GM18519 (cell line): ENCODE measurements around the gene CDX2.
"Not testable (repeated sequence)": the region's sequence is repeated elsewhere in the genome, so short reads cannot be mapped to it uniquely, and the experiment has no call there.

Experiments used
- ATAC-seq: cut with Tn5 transposase; IDR thresholded peaks from one replicate; pipeline ENCODE4 v1.9.1; 2021; ENCODE audit warnings: mild to moderate bottlenecking, moderate library complexity; ENCODE audit not compliant: unreplicated experiment, low FRiP score

Gene CDX2, protein sequence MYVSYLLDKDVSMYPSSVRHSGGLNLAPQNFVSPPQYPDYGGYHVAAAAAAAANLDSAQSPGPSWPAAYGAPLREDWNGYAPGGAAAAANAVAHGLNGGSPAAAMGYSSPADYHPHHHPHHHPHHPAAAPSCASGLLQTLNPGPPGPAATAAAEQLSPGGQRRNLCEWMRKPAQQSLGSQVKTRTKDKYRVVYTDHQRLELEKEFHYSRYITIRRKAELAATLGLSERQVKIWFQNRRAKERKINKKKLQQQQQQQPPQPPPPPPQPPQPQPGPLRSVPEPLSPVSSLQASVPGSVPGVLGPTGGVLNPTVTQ

DNA sequence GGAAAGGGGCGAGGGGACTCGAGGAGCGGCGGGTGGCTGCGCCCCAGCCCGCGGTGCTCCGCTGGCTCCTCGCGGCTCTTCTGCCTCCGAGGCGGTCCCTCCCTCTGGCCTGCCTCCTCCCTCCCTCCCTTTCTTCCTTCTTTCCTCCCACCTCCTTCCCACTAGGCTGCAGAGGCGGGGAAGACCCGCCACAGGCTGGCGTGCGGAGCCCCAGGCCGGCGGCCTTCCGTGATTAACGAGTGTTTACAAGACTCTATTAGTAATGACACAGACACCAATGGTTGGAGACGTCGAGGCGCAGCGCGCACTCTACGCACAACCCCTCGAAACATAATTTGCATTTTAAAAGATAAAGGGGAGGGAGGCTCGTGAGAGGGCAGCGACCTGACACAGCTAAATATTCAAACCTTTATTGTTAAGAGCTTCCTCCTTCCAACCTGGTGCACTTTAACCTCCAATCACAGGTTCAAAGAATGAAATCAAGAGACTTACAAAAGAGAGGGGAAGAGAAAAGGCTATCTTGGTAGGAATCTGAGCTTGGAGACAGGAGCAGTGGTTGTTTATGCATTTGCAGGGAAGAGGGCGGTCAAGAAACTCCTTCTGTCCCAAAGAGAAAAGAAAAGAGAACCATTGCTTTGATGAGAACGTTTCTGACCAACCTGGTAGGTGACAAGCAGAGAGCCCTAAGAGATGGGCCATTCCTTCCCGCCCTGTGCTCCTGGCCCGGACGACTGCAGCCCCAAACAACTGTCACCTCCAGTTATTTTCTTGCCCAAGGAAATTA lies at the start of gene CDX2:
Gene CDX2, minus strand, starts transcription at position 234 of the 784 bp plus-strand sequence. CDS start 309 bp downstream, outside the sequence.
- ATAC-seq, result no peak

DNA sequence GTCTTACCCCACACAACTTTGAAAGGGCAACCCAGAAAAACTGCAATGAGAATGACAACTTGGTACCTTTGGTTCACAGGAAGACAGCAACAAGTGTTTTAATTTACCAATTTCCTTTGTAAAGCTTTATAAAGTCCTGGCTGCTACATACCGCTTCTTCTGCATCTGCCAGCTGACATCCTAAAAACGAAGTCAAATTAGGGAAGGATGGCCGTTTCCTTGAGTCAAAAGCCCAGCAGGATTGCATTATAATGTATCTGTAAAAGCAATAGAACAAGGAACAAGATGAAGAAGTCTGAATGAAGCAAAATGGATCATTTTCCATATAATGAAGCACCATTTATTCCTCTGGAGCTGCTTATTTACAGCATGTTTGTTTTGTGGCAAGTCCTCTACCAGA lies 45.2 kb upstream of the CDX2 start:
- ATAC-seq, result no peak

DNA sequence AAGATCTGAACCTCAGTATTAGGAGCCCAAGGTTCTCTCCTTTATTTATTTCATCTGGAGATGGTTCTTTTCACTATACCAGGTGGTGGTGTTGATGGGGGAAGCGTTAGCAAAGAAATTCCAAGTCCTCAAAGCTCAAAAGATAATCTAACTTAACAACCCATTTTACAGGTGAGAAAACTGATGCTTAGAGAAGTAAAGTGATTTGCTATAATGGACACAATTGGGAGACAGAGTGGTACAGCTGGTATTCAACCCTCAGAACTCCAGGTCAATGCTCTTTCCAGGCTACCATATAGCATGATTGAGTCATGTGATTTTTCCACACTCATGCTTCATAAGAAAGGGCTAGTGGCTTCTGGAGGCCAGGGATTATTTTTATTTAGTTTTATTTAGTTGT lies 44.4 kb upstream of the CDX2 start:
- ATAC-seq, result no peak

DNA sequence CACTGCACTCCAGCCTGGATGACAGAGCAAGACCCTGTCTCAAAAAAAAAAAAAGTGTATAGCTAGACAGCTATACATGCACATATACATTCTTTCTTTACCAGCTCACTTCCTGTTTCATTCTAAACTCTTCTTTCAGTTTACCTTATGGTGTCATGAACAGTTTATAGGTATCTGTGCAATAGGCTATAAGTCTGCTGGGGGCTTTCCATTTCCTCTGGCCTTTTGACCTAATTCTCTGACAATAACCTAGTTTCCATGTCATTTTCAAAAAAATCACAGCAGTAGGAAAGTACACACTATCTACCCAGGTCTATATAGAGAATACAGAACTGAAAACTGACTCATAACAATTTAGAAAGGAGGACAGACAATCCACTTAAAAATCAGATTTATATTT lies 43.8 kb upstream of the CDX2 start:
- ATAC-seq, result peak; percentile 84

DNA sequence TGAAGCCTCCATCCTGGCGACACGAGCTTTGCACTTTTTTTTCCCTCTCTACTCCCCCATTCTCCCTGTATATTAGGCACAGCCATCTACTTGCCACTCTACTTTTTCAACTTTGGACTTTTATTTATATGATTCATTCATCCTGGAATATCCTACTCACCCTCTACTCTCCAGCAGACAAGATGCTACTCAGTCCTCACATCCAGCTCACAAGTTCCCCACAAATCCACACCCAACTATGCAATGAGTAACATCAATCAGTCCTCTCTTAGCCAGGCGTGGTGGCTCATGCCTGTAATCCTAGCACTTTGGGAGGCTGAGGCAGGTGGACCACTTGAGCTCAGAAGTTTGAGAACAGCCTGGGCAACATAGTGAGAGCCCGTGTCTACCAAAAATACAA lies 43.3 kb upstream of the CDX2 start:
- no peak for ATAC-seq

DNA sequence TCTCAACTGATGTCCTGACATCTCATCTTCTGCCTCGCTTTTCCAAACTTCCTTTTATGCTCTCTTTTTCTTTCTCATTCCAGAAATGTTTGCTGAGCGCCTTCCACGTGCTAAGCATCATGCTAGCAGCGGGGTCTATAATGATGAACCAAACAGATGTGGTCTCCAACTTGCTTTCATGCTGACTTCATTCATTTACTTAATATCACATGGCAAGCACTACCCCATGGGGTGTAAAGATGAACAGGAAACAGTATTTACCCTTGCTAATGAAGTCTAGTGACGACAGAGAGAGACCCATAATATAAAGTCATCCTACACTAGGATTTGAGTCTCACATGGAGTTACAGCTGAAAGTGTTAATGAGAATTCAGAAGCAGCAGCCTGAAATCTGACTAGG lies 40.9 kb upstream of the CDX2 start:
- no peak for ATAC-seq

DNA sequence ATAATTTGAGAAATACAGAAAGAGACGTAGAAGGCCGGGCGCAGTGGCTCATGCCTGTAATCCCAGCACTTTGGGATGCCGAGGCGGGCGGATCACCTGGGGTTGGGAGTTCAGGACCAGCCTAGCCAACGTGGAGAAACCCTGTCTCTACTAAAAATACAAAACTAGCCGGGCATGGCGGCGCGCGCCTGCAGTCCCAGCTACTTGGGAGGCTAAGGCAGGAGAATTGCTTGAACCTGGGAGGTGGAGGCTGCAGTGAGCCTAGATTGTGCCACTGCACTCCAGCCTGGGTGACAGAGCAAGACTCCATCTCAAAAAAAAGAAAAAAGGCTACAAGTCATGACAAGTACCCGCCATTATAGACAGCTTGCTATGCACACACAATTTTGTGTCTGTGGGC lies 35.9 kb upstream of the CDX2 start:
- ATAC-seq, result not testable (repeated sequence)

DNA sequence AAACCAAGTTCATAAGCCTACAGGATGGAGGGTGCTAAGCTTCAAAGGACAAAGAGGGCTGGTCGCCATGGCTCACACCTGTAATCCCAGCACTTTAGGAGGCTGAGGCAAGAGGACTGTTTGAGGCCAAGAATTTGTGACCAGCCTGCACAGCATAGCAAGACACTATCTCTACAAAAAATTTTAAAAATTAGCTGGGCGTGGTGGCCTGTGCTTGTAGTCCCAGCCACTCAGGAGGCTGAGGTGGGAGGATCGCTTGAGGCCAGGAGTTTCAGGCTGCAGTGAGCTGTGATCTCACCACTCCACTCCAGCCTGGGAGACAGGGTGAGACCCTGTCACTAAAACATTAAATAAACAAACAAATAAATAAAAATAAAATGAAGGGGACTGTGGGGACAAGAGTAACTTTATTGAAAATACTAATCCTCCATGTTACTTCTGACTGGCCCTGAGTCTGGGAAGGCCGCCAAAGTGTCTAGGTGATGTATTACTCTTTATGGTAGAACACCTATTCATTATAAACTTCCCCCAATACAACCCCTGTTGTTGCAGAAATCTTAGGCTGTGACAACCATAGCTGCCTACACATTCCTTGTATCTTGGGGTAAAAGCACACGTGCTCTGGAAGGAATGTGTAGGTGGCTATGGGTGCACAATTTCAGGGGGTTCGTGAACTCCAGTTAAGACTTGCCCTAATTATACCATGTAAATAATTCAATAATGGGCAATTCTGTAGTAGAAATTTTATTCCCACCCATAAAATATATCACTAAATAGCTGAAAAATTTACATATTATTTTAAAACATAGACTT lies 34.0 kb upstream of the CDX2 start:
- ATAC-seq, result no peak

DNA sequence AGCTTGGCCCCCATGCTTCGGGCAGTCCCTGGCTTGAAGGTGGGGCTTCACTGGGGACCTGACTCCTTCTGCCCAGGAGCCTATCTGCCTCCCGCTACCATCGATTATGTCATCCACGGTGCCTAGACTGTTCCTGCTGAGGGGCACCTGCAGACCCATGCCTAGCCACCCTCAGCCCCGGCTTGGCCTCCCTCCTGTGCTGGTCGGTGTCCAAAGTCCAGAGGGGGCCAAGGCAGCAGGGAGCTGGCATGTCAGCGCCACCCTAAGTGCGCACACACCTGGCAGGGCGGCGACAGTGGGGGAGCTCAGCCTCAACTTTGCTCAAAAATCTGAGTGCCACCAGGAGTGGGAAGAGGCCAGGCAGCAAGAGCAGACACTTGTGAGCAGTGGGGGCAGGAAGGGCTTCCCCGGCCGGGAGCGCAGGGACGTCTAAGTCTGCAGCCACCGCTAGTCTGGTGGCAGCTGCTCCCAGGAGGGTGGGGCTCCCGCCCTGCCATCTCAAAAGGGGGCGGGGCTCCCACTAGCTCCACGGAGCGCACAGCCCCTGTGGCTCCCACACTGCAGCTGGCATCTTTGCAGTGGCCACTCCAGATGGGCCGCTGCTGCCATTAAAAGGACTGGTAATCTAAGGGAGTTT lies 32.8 kb upstream of the CDX2 start:
- ATAC-seq, result no peak

DNA sequence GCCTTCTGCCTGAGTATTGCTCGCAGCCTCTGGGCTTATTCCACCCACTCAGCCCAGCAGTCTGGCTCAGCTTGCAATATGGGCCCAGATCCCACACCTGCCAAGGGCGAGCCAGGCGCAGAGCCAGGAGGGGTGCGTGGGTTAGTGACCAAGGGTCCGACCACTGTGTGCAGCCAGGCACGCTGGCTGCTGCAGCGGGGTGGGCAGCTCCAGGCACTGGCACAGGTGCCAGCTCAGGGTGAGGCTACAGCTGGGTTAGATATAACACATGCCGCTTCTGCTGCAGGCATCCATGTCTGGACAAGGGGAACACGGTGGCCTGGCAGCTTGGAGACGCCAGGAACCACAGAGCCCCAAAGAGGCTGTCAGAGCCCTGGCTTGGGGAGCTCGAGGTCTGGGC lies 31.9 kb upstream of the CDX2 start:
- no peak for ATAC-seq

DNA sequence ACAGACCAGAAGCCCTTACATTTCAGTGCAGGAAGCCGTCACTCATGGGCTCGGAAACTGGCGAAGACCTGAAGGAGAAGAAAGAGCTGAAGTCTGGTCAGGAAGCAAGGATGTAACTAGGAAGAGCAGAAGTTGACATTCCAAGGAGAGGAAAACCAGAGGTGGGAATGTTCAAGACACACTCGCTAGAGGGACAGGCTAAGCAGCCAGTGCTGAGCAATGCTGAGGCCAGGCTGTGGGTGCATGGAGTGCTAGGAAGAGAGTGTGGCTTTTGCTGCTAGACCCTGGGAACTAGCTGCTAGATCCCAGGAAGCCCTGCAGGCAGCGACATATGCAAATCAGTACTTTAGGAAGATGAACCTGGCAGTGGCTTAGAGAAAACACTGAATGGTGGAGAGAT lies 31.5 kb upstream of the CDX2 start:
- ATAC-seq, result no peak

DNA sequence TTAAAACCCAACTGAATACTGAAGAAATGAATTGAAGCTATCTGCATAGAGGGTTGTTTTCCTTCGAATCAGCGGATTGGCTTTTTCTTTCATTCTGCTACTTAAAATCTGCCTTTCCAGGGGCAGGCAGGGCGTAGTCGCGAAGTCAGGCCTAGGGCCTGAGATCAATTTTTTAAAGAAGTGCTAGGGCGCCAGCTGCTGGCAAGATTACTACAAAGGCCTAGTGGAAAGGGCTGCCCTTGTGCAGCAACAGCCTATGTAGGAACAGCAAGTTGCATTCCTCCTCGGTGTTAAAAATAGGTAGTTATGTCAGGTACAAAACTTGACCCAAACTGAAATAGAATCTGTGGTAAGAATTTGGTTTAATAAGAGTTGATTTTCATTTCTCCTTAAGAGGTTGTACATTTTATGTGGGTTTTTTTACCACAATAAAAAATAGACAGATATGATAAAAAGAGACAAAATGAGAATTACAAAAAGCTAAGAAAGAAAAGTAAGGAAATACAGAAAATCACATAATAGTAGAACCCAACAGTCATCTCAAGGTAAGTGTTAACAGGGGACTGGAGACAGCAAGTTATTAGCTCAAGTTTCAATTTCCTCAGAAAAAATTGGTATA lies 28.9 kb upstream of the CDX2 start:
- ATAC-seq, result no peak

DNA sequence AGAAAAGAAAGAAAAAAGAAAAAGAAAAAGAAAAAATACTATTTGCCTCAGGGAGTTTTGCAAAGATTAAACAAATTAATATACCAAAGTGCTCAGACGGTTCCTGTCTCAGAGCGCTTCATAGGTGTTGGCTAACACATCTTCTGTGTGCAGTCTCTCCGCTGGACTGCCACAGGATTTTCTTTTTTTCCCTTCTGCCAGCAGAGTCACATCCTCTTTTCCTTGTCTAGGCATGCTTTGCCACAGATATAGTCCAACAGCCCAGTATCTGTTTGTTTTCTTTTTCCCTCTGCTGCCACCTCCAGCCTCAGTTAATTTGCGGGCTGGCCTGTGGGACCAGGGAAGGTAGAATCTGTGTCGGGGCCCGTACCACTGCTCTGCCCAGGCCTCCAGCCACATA lies 22.8 kb upstream of the CDX2 start:
- ATAC-seq, result no peak

DNA sequence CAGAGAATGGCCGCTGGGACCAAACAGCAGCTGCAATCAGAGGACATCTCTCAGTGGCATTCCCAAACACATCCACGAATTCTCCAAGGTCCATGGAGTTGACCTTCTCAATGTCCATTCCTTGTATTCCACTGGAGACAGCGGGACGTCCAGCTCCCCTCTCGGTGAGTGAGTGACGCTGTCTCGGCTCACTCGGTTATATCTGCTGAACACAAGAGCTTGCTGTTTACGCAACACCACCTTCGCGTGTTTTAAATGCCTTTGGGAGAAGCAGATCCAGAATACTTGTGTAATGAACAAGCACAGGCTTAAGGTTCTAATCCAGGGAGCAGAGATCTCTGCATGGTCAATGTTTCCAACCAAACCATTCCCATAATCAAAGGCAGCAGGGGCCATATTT lies 19.4 kb upstream of the CDX2 start, which contains the start of gene URAD:
Gene URAD, minus strand, starts transcription at position 174 of the 400 bp plus-strand sequence. Its CDS starts 56 bp downstream, at position 118.
- ATAC-seq, result no peak

DNA sequence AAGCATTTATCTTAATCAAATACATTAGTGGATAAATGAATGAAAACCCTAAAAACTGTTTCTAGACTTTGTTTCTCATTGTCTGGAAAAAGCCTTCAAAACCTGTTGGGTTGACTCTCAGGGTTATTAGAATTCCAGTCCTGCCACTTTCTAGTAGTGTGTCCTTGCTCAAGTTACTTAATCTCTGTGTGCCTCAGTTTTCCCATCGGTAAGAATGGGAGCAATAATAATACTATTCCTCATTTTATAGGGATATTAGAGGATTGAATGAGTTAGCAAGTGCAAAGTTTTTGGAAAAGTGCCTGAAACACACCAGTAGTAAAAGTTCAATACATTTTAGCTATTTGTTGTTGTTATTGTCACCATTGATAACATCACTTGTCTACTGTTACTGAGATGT lies 16.5 kb upstream of the CDX2 start:
- ATAC-seq, result no peak

DNA sequence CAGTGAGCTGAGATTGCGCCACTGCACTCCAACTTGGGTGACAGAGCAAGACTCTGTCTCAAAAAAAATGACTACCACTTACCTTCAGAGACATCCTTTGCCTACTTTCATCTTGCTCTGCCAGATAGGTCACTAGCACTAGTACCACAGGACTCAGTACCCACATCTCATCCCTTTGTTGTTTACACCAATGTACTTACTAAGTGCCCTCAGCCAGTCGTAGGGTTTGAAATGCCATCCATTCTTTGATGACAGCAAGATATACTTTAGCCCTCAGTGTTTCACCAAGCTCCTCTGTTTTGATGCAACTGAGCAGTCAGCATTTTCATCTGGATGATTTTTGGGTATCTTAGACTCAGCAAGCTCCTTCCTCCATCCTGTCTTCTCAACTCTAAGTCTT lies 13.2 kb upstream of the CDX2 start:
- no peak for ATAC-seq

DNA sequence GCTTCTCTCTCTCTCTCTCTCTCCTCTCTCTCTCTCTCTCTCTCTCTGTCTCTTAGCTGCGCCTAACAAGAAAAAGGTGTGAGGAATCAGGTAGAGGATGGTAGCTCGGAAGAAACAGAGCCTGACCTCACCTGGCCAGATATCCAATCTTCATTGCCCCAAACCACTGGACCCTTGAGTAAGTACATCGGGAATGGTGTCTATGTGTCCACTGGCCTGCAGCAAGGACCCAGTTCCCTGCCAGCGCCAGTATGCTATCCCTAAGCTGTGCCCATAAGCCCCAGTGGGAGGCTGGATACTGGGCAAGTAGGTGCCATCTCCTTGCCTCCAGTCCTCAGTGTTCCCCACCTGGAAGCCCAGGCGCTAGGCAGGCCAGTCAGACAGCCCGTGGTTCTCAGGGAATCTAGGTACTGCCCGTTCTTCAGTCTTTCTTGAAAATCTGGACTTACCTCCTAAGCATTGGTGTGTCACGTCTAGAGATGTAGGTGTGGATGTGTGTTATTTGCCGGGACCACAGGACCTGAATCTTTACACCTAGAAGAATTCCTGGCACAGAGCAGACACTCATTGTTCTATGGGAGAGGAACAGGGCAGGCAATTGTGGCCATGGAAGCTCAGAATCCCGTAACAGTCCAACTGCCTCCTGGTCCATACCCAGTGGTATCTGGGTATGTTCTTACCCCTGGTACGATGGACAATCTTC lies 12.0 kb upstream of the CDX2 start:
- ATAC-seq, result no peak

DNA sequence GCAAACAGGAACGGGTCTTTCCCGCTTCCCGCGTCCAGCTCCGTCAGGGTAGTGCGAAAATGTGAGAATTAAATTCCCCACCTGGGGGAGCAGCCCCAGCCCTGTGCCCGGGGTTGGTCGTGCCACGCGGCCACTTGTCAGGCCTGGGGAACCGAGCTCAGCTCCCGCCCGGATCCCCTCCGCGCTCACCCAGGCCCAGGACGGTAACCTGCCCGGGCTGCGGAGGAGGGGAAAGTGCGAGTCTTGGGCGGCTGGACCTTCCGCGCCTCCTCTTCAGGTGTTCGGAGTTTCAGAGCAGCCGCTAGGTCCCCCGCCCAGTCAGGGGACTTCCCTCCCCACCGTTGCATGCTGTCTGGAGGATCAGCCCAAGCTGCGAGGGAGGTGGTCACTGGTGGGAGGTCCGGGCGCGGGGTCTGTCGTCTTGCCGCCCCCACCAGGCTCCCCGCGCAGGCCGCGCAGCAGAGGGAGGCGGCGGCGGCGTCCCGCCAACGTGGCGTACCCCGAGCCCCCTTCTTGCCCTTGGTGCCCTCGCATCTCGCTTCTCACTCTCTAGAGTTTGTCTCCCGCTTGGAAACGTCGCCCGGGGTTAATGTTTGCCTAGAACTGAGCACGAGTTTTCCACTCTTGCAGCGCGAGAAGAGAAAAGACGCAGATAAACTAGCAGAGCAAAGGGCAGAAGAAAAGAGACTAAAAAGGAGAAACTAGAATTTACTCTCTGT lies 11.3 kb upstream of the CDX2 start:
- ATAC-seq, result no peak

DNA sequence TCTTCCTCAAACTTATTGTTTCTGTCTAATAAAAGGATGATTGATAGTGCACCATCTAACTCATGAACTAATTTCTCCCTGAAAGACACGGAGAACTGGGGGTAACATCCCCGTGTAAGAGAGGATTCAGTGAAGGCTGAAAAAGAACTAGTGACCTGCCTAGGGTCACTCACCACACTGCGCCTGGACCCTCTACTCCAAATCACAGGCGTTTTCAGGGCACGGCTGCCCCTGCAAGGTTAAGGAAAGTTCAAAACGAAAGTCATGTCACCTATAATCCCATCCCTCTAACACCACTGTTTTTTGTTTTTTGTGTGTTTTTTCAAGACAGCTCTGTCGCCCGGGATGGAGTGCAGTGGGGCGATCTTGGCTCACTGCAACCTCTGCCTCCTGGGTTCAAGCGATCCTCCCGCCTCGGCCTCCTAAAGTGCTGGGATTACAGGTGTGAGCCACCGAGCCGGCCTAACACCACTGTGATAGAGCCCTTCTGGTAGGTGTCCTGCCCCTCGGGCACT lies 10.7 kb upstream of the CDX2 start:
- ATAC-seq, result no peak
